Endothelial cell (in vitro differentiated cells): ENCODE results near the gene EP400. TPM values are rescaled to one million over a fixed set of nuclear protein-coding genes. Genes with fewer than 3 reads are reported as not detected.
A peak's percentile ranks its signal among the peaks of the same experiment; 100 is the strongest.

Source experiments
- DNase-seq: peaks from one replicate; pipeline ENCODE4 v3.0.0; 2021; ENCODE audit warnings: low spot score
- H3K27ac Mint-ChIP-seq: one replicate; pipeline ENCODE4 v1.8.0; 2021; ENCODE audit warnings: mixed read lengths, inconsistent platforms; ENCODE audit not compliant: unreplicated experiment
- H3K27me3 Mint-ChIP-seq: one replicate; pipeline ENCODE4 v1.8.0; 2021; ENCODE audit warnings: mild to moderate bottlenecking, moderate library complexity, mixed read lengths, inconsistent platforms; ENCODE audit not compliant: unreplicated experiment
- H3K36me3 Mint-ChIP-seq: one replicate; pipeline ENCODE4 v1.8.0; 2021; ENCODE audit warnings: mild to moderate bottlenecking, low read depth, mixed read lengths, inconsistent platforms; ENCODE audit not compliant: unreplicated experiment
- H3K4me1 Mint-ChIP-seq: one replicate; pipeline ENCODE4 v1.8.0; 2021; ENCODE audit warnings: mild to moderate bottlenecking, mixed read lengths, inconsistent platforms; ENCODE audit not compliant: unreplicated experiment
- H3K4me3 Mint-ChIP-seq: one replicate; pipeline ENCODE4 v1.8.0; 2021; ENCODE audit warnings: mild to moderate bottlenecking, mixed read lengths, inconsistent platforms; ENCODE audit not compliant: unreplicated experiment
- H3K9me3 Mint-ChIP-seq: one replicate; pipeline ENCODE4 v1.8.0; 2021; ENCODE audit warnings: mixed read lengths, inconsistent platforms; ENCODE audit not compliant: unreplicated experiment
- total RNA-seq: library from RNA; stranded (reverse); fragmentation: NEBNext Ultra II Directional; extraction: Animal tissue kit (Norgen Biotek cat#: 25700); gene quantifications from one replicate; pipeline ENCODE4 v1.2.1, GENCODE V29; 2021; ENCODE audit not compliant: unreplicated experiment
- TF ChIP-seq, protein P1 (sequence below): fragments of 200-600 bp; sonication (generic); IDR thresholded peaks from one replicate; pipeline ENCODE4 v1.5.0; 2021; ENCODE audit warnings: antibody characterized with exemption; ENCODE audit not compliant: unreplicated experiment

EP400 gene
- total RNA-seq, 1 donor from 2014 or later = 66.2 TPM

DNA sequence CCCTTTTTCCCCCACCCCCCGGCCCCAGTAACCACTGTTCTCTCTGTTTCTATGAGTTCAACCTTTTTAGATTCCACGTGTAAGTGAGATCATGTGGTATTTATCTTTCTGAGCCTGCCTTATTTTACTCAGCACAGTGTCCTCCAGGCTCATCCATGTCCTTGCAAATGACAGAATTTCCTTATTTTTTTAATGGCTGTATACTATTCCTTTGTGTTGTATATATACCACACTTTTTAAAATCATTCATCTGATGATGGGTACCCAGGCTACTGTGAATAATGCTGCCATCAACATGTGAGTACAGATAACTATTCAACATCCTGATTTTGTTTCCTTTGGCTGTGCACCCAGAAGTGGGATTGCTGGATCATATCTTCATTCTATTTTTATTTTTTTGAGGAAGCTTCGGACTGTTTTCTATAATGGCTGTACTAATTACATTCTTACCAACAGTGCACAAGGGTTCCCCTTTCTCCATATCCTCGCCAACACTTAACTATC, 139.7 kb downstream of the EP400 start:
- Mint-ChIP-seq H3K9me3 (no peaks in the 10 kb centered on the region), H3K36me3 (peaks cover 17% of the 10 kb centered on the region), H3K4me3 (no peak overlapping the region), H3K27ac (no peak overlapping the region), H3K27me3 (no peaks in the 10 kb centered on the region), H3K4me1 (peaks cover 22% of the 10 kb centered on the region)
- DNase-seq = no peak
- TF ChIP-seq, protein P1, sequence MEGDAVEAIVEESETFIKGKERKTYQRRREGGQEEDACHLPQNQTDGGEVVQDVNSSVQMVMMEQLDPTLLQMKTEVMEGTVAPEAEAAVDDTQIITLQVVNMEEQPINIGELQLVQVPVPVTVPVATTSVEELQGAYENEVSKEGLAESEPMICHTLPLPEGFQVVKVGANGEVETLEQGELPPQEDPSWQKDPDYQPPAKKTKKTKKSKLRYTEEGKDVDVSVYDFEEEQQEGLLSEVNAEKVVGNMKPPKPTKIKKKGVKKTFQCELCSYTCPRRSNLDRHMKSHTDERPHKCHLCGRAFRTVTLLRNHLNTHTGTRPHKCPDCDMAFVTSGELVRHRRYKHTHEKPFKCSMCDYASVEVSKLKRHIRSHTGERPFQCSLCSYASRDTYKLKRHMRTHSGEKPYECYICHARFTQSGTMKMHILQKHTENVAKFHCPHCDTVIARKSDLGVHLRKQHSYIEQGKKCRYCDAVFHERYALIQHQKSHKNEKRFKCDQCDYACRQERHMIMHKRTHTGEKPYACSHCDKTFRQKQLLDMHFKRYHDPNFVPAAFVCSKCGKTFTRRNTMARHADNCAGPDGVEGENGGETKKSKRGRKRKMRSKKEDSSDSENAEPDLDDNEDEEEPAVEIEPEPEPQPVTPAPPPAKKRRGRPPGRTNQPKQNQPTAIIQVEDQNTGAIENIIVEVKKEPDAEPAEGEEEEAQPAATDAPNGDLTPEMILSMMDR = no peak

DNA sequence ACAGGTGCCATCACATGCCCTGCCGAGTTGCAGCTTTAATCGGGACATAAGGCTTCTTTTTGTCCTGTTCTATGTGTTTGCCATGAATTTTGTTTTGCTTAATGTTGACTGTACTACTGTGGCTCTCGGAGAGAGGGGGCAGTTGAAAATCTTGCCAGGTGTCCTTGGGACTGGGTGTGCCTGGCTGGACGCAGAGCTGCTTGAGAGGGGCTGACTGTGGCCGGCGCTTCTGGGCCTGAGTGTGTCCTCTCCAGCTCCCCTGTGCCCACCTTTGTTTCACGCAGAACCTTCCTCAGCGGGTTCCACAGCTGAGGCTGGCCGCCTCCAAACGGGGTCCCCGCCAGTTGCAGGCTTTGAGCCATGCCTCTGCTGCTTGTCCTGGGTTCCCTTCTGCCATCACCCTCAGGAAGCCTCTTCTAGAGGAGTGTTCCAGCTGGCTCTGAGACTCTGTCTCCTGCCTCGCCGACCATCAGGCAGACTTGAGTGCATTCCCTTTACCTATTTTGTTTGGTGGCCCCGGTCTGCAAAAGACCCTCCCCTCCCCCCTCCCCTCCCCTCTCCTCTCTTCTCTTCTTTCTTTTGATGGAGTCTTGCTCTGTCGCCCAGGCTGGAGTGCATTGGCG, 144.6 kb downstream of the EP400 start:
- TF ChIP-seq, protein P1 = no peak
- no peak overlapping the region for H3K27ac Mint-ChIP-seq
- H3K36me3 Mint-ChIP-seq = peaks cover 23% of the 10 kb centered on the region
- no peaks in the 10 kb centered on the region for H3K27me3 Mint-ChIP-seq
- H3K9me3 Mint-ChIP-seq = peaks cover 6% of the 10 kb centered on the region
- no peak overlapping the region for H3K4me3 Mint-ChIP-seq
- H3K4me1 Mint-ChIP-seq = peaks cover 5% of the 10 kb centered on the region
- DNase-seq = no peak

DNA sequence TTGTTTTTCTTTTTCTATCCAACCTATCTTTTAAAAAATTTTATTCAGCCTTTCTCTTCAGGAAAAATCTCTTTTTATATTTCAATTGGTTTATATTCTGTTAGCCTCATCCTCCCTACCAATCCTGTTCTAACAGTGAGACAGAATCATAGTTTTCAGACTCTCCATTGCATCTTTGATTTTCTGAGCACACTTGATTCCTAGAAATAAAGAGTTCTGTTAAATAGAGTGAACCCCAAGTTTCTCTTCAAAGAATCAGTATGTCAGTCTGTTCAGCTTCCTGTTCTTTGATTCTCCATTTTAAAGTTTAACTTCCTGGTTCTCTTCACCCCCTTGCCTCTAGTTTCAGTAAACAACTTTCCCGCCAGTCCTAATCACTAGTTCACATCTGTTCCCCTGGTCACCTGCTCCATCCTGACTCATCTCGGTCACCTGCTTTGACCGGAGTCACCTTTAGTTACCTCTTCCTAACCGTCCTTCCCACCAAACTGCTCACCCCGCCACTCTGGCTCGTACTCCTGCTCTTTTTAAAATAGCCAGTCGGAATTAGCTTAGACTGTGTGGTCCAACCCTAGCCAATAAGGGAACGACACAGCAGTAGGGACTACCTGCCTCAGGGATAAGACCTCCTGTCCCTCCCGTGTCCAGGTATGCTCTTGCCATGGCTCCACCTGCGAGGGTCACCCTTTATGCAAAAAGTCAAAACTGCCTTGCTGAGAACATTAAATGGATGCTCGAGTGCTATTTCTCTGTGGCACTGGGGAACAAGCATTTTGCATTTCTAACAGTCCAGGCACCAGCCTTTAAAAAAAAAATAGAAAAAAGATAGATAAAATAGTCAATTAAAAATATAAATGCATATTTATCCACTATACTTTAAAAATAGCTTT, 146.0 kb downstream of the EP400 start:
- Mint-ChIP-seq H3K4me3 (peak overlapping the region; percentile 52), H3K36me3 (peaks cover 23% of the 10 kb centered on the region), H3K4me1 (peaks cover 5% of the 10 kb centered on the region), H3K27me3 (peaks cover 1% of the 10 kb centered on the region), H3K27ac (peak overlapping the region; percentile 66), H3K9me3 (peaks cover 6% of the 10 kb centered on the region)
- no peak for DNase-seq
- TF ChIP-seq, protein P1 = no peak

DNA sequence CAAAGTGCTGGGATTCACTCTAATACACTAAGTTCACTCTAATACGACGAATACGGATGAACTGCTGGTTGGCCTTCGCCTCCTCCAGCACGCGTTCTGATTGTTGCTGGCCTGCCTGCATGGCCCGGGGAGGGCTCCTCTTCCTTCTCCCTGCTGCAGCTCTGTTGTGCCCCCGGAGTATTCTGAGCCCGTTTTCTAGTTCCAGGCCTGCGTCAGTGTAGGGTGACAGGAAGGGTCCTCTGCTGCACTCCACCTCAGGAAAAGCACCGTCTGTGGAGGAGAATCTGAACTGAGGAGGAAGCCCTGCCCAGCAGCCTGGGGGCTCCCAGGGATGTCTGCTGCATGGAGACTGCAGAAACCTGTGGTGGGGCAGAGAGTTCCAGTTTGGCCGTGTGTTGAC, 150.0 kb downstream of the EP400 start:
- DNase-seq = no peak
- TF ChIP-seq, protein P1 = no peak
- Mint-ChIP-seq H3K4me3 (no peak overlapping the region), H3K27ac (no peak overlapping the region), H3K9me3 (peaks cover 6% of the 10 kb centered on the region), H3K36me3 (peaks cover 20% of the 10 kb centered on the region), H3K27me3 (peaks cover 1% of the 10 kb centered on the region), H3K4me1 (peaks cover 5% of the 10 kb centered on the region)
